ENCODE measurements around the gene RSKR. TPM values are rescaled to one million over a fixed set of nuclear protein-coding genes. Genes with fewer than 3 reads are reported as not detected.
A peak's percentile ranks its signal among the peaks of the same experiment; 100 is the strongest.

The RSKR gene
- total RNA-seq, 1 donor = 4.3 TPM

DNA sequence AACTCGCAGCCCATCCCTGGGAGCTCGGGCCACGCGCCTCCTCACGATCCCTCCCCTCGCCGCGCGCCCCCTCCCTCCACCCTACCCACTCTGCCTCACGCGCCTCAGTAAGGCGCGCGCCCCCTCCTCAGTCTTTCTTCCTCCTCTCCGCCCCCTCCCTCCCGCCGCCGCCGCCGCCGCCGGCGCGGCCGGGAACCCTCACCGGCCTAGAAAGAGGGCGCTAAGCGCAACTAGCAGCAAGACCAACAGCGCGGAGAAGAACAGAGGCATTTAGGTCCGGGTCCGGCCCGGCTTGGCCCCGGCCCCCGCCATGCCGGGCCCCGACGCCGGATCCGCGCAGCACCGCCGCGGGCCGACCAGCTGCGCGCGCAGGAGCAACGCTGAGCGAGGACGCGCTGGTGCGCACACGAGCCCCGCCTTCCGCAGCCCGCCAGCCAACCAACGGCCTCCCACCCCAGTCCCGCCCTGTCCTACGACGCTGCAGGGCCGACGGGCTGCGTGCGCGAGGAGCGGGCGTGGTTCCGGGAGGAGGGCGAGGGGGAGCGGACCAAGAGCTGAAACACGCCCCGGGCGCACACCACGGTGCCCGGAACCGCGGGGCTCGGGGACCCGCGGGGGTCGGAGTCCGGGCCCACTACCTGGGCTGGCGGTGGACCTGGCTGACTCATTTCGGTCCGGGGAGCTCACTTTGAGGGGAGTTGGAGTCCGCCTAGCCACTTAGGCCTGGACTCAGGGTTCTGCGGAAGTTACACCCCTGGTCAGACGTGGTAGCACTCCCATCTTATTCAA, 31.0 kb upstream of the RSKR start, which contains the start of gene BLTP2:
TSS of gene BLTP2 (minus strand) at position 372 of the 789 bp plus-strand sequence. CDS start at position 270, 102 bp downstream.
- Histone ChIP-seq H3K4me2 (ENCODE audit: insufficient read depth, low read length) (peak within 1 kb of the TSS; percentile 100), H3K27me3 (ENCODE audit: insufficient read depth, low read length) (no peaks in the 10 kb centered on the region), H4K20me1 (ENCODE audit: insufficient read depth, low read length) (peaks cover 18% of the 10 kb centered on the region), H3K9me3 (ENCODE audit: low read depth, low read length) (no peaks in the 10 kb centered on the region), H3K4me1 (ENCODE audit: insufficient read depth, low read length) (peaks cover 24% of the 10 kb centered on the region), H3K79me2 (ENCODE audit: insufficient read depth, low read length) (peaks cover 45% of the 10 kb centered on the region), H2AFZ (ENCODE audit: low read length) (peak within 1 kb of the TSS; percentile 78), H3K27ac (ENCODE audit: low read depth, low read length) (peak within 1 kb of the TSS; percentile 81), H3K36me3 (ENCODE audit: insufficient read depth, low read length) (peaks cover 42% of the 10 kb centered on the region), H3K4me3 (ENCODE audit: insufficient read depth, low read length) (peak within 1 kb of the TSS; percentile 91)
- TF ChIP-seq CTCF (IDR thresholded peaks at IDR 0.05; ENCODE audit: extremely low read depth, low read depth, low read length) = no peak
- DNase-seq (ENCODE audit: insufficient read length, low spot score, missing footprints) = peak; percentile 99

DNA sequence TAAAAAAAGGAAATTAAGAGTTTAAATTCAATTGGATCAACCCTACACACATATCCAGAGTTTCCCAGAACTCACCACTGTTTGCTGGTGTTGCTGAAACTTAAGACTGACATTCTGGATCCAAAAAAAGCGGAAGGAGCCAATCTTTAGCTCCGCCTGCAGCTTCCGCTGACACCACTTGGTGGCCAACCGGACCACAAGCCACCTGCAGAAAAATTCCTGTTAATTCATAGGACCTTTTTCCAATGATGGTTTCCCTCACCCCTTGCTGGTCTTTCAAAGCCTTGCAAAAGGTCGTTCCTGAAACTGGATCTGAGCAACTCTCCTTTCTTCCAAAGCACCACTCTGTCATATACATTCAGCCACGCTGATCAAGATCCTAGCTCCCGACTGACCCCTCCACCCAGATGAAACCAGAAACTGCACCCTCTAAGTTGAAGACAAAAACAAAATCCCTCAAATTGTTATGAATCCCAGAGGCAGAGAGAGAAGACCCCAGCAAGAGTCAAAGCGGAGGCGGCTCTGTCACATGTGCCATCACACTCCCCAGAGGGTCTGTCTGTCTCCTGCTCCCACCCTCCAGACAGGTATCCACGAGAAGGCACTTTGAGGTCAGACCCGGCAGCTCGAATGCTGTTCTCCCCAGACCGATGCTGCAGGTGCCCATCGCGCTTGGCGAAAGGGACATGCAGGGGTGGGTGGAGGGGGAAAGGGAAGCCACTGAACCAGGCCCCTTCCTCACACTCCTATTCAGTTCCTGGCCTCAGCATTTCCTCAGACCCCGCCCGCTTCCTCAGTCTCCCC, 30.2 kb upstream of the RSKR start:
- no peaks in the 10 kb centered on the region for H3K27me3 ChIP-seq (ENCODE audit: insufficient read depth, low read length)
- peak; percentile 50 for TF ChIP-seq CTCF (IDR thresholded peaks at IDR 0.05; ENCODE audit: extremely low read depth, low read depth, low read length)
- H3K36me3 ChIP-seq (ENCODE audit: insufficient read depth, low read length) = peaks cover 49% of the 10 kb centered on the region

DNA sequence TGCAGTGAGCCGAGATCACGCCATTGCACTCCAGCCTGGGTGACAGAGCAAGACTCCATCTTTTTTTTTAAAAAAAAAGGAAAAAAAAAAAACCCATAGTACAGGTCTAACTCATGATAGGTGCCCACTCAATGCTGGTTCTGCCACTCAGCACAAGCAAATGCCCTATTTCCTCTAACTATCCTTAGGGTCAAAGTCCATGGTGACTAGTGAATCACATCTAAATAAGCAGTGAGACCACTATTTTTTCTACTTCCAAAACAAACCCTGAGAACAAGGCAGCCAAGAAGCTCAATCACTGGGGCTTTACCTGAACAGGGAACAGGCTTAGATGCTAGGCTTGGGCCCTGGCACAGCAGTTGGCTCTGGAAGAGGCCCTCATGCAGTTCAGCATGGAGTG, 27.6 kb upstream of the RSKR start:
- no peak for TF ChIP-seq CTCF (IDR thresholded peaks at IDR 0.05; ENCODE audit: extremely low read depth, low read depth, low read length)
- Histone ChIP-seq H3K9me3 (ENCODE audit: low read depth, low read length) (no peaks in the 10 kb centered on the region), H3K27ac (ENCODE audit: low read depth, low read length) (no peak overlapping the region), H3K4me1 (ENCODE audit: insufficient read depth, low read length) (peaks cover 23% of the 10 kb centered on the region), H3K36me3 (ENCODE audit: insufficient read depth, low read length) (peaks cover 65% of the 10 kb centered on the region), H3K79me2 (ENCODE audit: insufficient read depth, low read length) (peaks cover 47% of the 10 kb centered on the region), H2AFZ (ENCODE audit: low read length) (no peak overlapping the region), H4K20me1 (ENCODE audit: insufficient read depth, low read length) (peaks cover 20% of the 10 kb centered on the region), H3K27me3 (ENCODE audit: insufficient read depth, low read length) (no peaks in the 10 kb centered on the region), H3K4me3 (ENCODE audit: insufficient read depth, low read length) (no peak overlapping the region), H3K4me2 (ENCODE audit: insufficient read depth, low read length) (no peak overlapping the region)
- no peak for DNase-seq (ENCODE audit: insufficient read length, low spot score, missing footprints)

More for the DNA sequence above, 30.2 kb upstream of the RSKR start:
- Histone ChIP-seq H4K20me1 (ENCODE audit: insufficient read depth, low read length) (peaks cover 18% of the 10 kb centered on the region), H3K79me2 (ENCODE audit: insufficient read depth, low read length) (peaks cover 47% of the 10 kb centered on the region), H3K27ac (ENCODE audit: low read depth, low read length) (peak overlapping the region; percentile 69), H2AFZ (ENCODE audit: low read length) (peak overlapping the region; percentile 66), H3K4me1 (ENCODE audit: insufficient read depth, low read length) (peaks cover 24% of the 10 kb centered on the region), H3K4me2 (ENCODE audit: insufficient read depth, low read length) (peak overlapping the region; percentile 100), H3K9me3 (ENCODE audit: low read depth, low read length) (no peaks in the 10 kb centered on the region), H3K4me3 (ENCODE audit: insufficient read depth, low read length) (peak overlapping the region; percentile 91)
- DNase-seq (ENCODE audit: insufficient read length, low spot score, missing footprints) = peak; percentile 84

- no peak for DNase-seq (ENCODE audit: insufficient read length, low spot score, missing footprints)
- Histone ChIP-seq H3K27me3 (ENCODE audit: insufficient read depth, low read length) (no peaks in the 10 kb centered on the region), H3K4me3 (ENCODE audit: insufficient read depth, low read length) (no peak overlapping the region), H3K36me3 (ENCODE audit: insufficient read depth, low read length) (peaks cover 93% of the 10 kb centered on the region), H4K20me1 (ENCODE audit: insufficient read depth, low read length) (peaks cover 18% of the 10 kb centered on the region), H3K79me2 (ENCODE audit: insufficient read depth, low read length) (peaks cover 36% of the 10 kb centered on the region), H2AFZ (ENCODE audit: low read length) (no peak overlapping the region), H3K4me1 (ENCODE audit: insufficient read depth, low read length) (no peaks in the 10 kb centered on the region), H3K4me2 (ENCODE audit: insufficient read depth, low read length) (no peak overlapping the region), H3K27ac (ENCODE audit: low read depth, low read length) (no peak overlapping the region), H3K9me3 (ENCODE audit: low read depth, low read length) (no peaks in the 10 kb centered on the region)
- no peak for TF ChIP-seq CTCF (IDR thresholded peaks at IDR 0.05; ENCODE audit: extremely low read depth, low read depth, low read length)
Observed at GRCh38 chr17:28635506-28635905, 21.5 kb upstream of the RSKR start.
